Esophagus squamous epithelium (tissue), 5 donors: ENCODE data around the gene HNRNPAB. TPM values are rescaled to one million over a fixed set of nuclear protein-coding genes. Genes with fewer than 3 reads are reported as not detected.

Source experiments
- DNase-seq: peaks from one replicate; lab custom pipeline; 2025; lab: John Stamatoyannopoulos, UW
- H3K27ac ChIP-seq, 4 donors: fragments of 200-600 bp; sonication (generic); one replicate each; pipeline ENCODE4 v1.5.1; 2016 to 2019; ENCODE audit warnings: mild to moderate bottlenecking in 1 of 4
- H3K27me3 ChIP-seq, 4 donors: fragments of 200-600 bp; sonication (generic); 1 replicate in 3 of 4; 2 replicates in 1 of 4; pipeline versions ENCODE4 v1.5.1 to v1.6.0; 2017 to 2021; ENCODE audit warnings: antibody characterized with exemption in 1 of 4
- H3K36me3 ChIP-seq, 3 donors: fragments of 200-600 bp; sonication (generic); one replicate each; pipeline ENCODE4 v1.5.1; 2016 to 2019
- H3K4me1 ChIP-seq, 3 donors: fragments of 200-600 bp; sonication (generic); one replicate each; pipeline ENCODE4 v1.5.1; 2017 to 2019
- H3K4me3 ChIP-seq, 4 donors: fragments of 200-600 bp; sonication (generic); 1 replicate in 3 of 4; 2 replicates in 1 of 4; pipeline ENCODE4 v1.5.1; 2016 to 2019; ENCODE audit warnings: mild to moderate bottlenecking in 2 of 4, moderate library complexity in 1 of 4
- H3K9me3 ChIP-seq, 3 donors: fragments of 200-600 bp; sonication (generic); one replicate each; pipeline ENCODE4 v1.5.1; 2016 to 2019
- POLR2A ChIP-seq, 4 donors: fragments of 450-650 bp; IDR thresholded peaks; one replicate each; pipeline ENCODE4 v1.6.1; 2017; ENCODE audit warnings: antibody characterized with exemption in 4 of 4, mild to moderate bottlenecking in 4 of 4, moderate library complexity in 3 of 4
- WGBS, 2 donors: methylation state at CpG; one replicate each; pipeline ENCODE4 v1.1.5; 2018; 5-methylcytosine and 5-hydroxymethylcytosine counted together
- intact Hi-C: fragments of 100-400 bp; cut with DNase I; formaldehyde crosslinking; loops from one replicate; pipeline ENCODE4 v1.15.0; 2022
- total RNA-seq, 4 donors: library from RNA; depleted of rRNA; stranded (reverse); fragments of >200 nt; gene quantifications; one replicate each; pipeline ENCODE4 v1.1.0, GENCODE V29; 2016
- TF ChIP-seq, protein P1 (sequence below), 6 experiments: fragments of 450-650 bp in 4 of 6; fragments of 200-600 bp in 2 of 6; sonication (generic) in 2 of 6; IDR thresholded peaks; one replicate each; pipeline ENCODE4 v1.5.1; 2016 to 2019; ENCODE audit warnings: antibody characterized with exemption in 6 of 6, mild to moderate bottlenecking in 4 of 6, moderate library complexity in 4 of 6
- donor health status: DM: yes; HTN: yes; CAD: no.

Gene HNRNPAB
- total RNA-seq, 4 donors from 2014 or later: 123 to 150 (median 135) TPM

DNA sequence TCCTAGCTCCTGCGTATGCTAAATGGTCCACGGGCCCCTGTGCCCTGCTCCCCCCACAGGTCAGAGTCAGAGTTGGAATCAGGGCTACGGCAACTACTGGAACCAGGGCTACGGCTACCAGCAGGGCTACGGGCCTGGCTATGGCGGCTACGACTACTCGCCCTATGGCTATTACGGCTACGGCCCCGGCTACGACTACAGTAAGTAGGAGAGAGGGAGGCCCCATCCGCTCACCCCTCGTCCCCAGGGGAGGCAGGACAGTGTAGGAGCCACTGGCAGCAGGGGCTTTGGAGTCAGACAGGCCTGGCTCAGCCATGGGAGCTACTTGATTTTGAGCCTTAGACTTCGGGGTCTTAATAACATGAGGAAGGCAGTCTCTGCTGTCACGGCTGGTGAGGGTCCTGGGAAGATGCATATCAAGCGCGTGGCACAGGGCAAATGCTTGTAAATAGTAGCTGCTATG, 5.8 kb downstream of the HNRNPAB start:
- H3K27me3 ChIP-seq: no peaks in the 10 kb centered on the region
- WGBS, 2 donors: 83 to 98% methylated on average over 4 to 8 of the region's 18 CpGs
- intact Hi-C loops: no loop called here
- no peak for DNase-seq
- peaks cover 19 to 47% (median 25%) of the 10 kb centered on the region in 3 donors for H3K4me1 ChIP-seq
- H3K27ac ChIP-seq: no peak overlapping the region
- H3K9me3 ChIP-seq: no peaks in the 10 kb centered on the region
- TF ChIP-seq, protein P1, sequence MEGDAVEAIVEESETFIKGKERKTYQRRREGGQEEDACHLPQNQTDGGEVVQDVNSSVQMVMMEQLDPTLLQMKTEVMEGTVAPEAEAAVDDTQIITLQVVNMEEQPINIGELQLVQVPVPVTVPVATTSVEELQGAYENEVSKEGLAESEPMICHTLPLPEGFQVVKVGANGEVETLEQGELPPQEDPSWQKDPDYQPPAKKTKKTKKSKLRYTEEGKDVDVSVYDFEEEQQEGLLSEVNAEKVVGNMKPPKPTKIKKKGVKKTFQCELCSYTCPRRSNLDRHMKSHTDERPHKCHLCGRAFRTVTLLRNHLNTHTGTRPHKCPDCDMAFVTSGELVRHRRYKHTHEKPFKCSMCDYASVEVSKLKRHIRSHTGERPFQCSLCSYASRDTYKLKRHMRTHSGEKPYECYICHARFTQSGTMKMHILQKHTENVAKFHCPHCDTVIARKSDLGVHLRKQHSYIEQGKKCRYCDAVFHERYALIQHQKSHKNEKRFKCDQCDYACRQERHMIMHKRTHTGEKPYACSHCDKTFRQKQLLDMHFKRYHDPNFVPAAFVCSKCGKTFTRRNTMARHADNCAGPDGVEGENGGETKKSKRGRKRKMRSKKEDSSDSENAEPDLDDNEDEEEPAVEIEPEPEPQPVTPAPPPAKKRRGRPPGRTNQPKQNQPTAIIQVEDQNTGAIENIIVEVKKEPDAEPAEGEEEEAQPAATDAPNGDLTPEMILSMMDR (IDR thresholded peaks at IDR 0.05): no peak
- TF ChIP-seq POLR2A (IDR thresholded peaks at IDR 0.05): no peak
- H3K4me3 ChIP-seq: no peak overlapping the region
- peaks cover 51 to 88% (median 71%) of the 10 kb centered on the region in 3 donors for H3K36me3 ChIP-seq

DNA sequence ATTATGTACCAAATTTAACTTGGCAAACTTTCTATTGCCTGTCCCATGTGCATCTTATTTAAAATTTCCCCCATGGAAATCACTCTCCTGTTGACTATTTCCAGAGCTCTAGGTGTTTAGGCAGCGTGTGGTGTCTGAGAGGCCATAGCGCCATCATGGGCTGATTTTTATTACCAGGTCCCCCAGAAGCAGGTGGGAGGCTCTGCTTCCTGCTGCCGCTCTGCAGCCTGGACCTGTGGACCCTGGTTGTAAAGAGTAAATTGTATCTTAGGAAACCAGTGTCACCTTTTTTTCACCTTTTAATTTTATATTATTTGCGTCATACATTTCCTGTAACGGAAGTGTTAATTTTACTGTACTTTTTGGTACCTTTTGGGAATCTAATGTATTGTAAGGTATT, 6.4 kb downstream of the HNRNPAB start:
- H3K4me1 ChIP-seq: peaks cover 20 to 49% (median 25%) of the 10 kb centered on the region in 3 donors
- H3K27me3 ChIP-seq: no peaks in the 10 kb centered on the region
- no peak for DNase-seq
- H3K27ac ChIP-seq: no peak overlapping the region
- H3K4me3 ChIP-seq: no peak overlapping the region
- 88% methylated on average over 5 of the region's 5 CpGs for WGBS, 2 donors
- TF ChIP-seq POLR2A (IDR thresholded peaks at IDR 0.05): no peak
- TF ChIP-seq, protein P1 (IDR thresholded peaks at IDR 0.05): no peak
- H3K9me3 ChIP-seq: no peaks in the 10 kb centered on the region
- intact Hi-C loops: no loop called here
- H3K36me3 ChIP-seq: peaks cover 57 to 93% (median 76%) of the 10 kb centered on the region in 3 donors

DNA sequence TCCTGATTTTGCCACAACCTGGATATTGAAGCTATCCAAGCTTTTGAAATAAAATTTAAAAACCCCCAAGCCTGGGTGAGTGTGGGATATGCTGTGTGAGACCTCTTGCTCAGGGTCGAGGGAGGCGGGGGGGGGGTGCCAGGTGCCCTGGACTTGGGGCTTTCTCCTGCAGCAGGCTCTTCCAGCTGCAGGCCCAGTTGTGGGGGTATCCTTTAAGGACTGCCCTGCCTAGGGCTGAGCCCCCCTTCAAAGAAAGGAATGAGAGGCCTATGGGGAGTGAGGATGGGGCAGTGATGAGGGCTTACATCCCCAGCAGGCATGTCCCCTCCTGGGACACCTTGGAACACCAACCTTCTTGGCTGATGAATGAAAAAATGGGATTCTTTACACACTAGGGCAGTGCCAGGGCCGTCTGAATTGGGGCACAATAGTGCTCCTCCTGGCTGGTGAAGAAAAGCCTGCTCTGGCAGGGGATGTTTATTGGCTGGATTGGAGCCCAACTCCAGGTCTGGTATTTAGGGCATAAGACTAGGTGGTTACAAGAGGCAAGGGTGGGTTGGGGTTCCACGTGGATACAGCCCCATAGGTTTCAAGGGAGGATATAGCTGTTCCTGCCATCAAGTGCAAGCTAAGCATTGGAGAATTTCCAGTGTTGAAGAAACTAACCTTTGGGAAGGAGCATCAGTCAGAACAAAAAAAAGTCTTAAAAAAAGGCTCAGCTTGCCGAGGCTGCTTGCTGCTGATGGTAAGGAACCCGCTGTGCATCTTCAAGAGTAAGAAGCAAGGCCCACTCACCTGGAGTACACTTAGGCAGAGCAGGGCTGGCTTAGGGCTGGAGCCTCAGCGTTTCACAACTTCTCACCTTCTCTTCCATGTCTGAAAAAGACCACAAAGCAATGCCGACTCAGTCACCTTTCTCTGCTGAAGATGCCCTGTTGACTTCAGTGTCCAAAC, 7.0 kb downstream of the HNRNPAB start:
- TF ChIP-seq POLR2A (IDR thresholded peaks at IDR 0.05): no peak
- TF ChIP-seq, protein P1 (IDR thresholded peaks at IDR 0.05): no peak

GRCh38 chr5:178212241-178213002, 8.1 kb downstream of the HNRNPAB start:
- DNase-seq: no peak
- no peaks in the 10 kb centered on the region for H3K9me3 ChIP-seq
- TF ChIP-seq POLR2A (IDR thresholded peaks at IDR 0.05): no peak
- TF ChIP-seq, protein P1 (IDR thresholded peaks at IDR 0.05): no peak
- H3K4me3 ChIP-seq: no peak overlapping the region
- no peaks in the 10 kb centered on the region for H3K27me3 ChIP-seq
- no peak overlapping the region for H3K27ac ChIP-seq
- intact Hi-C loops: no loop called here
- H3K4me1 ChIP-seq: peaks cover 3 to 35% (median 7%) of the 10 kb centered on the region in 3 donors
- peaks cover 69 to 100% (median 72%) of the 10 kb centered on the region in 3 donors for H3K36me3 ChIP-seq
- 76 to 92% methylated on average over 3 of the region's 3 CpGs for WGBS, 2 donors

More for the DNA sequence above, 7.0 kb downstream of the HNRNPAB start:
- Histone ChIP-seq H3K36me3 (peaks cover 62 to 100% (median 81%) of the 10 kb centered on the region in 3 donors), H3K4me1 (peaks cover 13 to 46% (median 18%) of the 10 kb centered on the region in 3 donors), H3K27ac (no peak overlapping the region), H3K4me3 (no peak overlapping the region), H3K27me3 (no peaks in the 10 kb centered on the region), H3K9me3 (no peaks in the 10 kb centered on the region)
- WGBS, 2 donors: 58 to 59% methylated on average over 5 to 8 of the region's 8 CpGs
- no peak for DNase-seq
- intact Hi-C loops: no loop called here
